Ovary (tissue), 9 donors: ENCODE data around the gene FLNB. TPM values are rescaled to one million over a fixed set of nuclear protein-coding genes. Genes with fewer than 3 reads are reported as not detected.
"Not testable (repeated sequence)": the region's sequence is repeated elsewhere in the genome, so short reads cannot be mapped to it uniquely, and the experiment has no call there.

ENCODE experiments used
- DNase-seq, 5 donors: peaks; one replicate each; pipeline ENCODE4 v3.0.0-alpha.2; 2019 to 2020
- H3K27ac ChIP-seq, 2 donors: fragments of 200-600 bp; one replicate each; pipeline versions ENCODE4 v1.5.1 to v1.8.0; 2019 to 2022
- H3K27me3 ChIP-seq: fragments of 200-600 bp; one replicate; pipeline ENCODE4 v1.8.0; 2022
- H3K36me3 ChIP-seq: fragments of 200-600 bp; sonication (generic); one replicate; pipeline ENCODE4 v1.5.1; 2019
- H3K4me1 ChIP-seq: one replicate; pipeline ENCODE4 v1.8.1; 2013; ENCODE audit warnings: mild to moderate bottlenecking, moderate library complexity; ENCODE audit not compliant: insufficient read depth
- H3K4me3 ChIP-seq: fragments of 200-600 bp; sonication (generic); one replicate; pipeline ENCODE4 v1.5.1; 2017
- H3K9me3 ChIP-seq, 2 donors: fragments of 200-600 bp in 1 of 2; sonication (generic) in 1 of 2; one replicate each; pipeline versions ENCODE4 v1.5.1 to v1.8.1; 2013 to 2019; ENCODE audit warnings: mild to moderate bottlenecking in 1 of 2, moderate library complexity in 1 of 2
- CTCF ChIP-seq, 3 donors: fragments of 450-650 bp in 2 of 3; fragments of 200-600 bp in 1 of 3; IDR thresholded peaks; one replicate each; pipeline versions ENCODE4 v1.5.1 to v1.8.0; 2016 to 2022; ENCODE audit warnings: antibody characterized with exemption in 3 of 3, mild to moderate bottlenecking in 1 of 3
- EP300 ChIP-seq: sonication (generic); formaldehyde crosslinking; IDR thresholded peaks from one replicate; pipeline ENCODE4 v1.6.1; 2017; ENCODE audit warnings: antibody characterized with exemption
- POLR2A ChIP-seq: fragments of 450-650 bp; IDR thresholded peaks from one replicate; pipeline ENCODE4 v1.6.1; 2017; ENCODE audit warnings: antibody characterized with exemption, mild to moderate bottlenecking, moderate library complexity
- WGBS, 3 donors: extraction: QIAGEN DNeasy Blood & Tissue Kit in 1 of 3; methylation state at CpG; one replicate each; pipeline versions ENCODE4 v1.1.5 to v1.1.7; 2013 to 2017; 5-methylcytosine and 5-hydroxymethylcytosine counted together
- intact Hi-C, 4 donors: fragments of 100-400 bp; cut with DNase I; formaldehyde crosslinking; loops; one replicate each; pipeline versions ENCODE4 v1.11.0 to v1.15.1; 2022 to 2023
- polyA plus RNA-seq, 2 donors: library from polyadenylated mRNA; stranded (reverse); fragments of 200-250 nt in 1 of 2; fragments of 350-450 nt in 1 of 2; fragmentation: Illumina TruSeq in 1 of 2; extraction: RNeasy Lipid Tissue Mini Kit (QIAGEN cat#74804) in 1 of 2; gene quantifications; one replicate each; pipeline ENCODE4 v1.2.3, GENCODE V29; 2013 to 2014
- total RNA-seq, 7 donors: library from RNA; depleted of rRNA in 2 of 7; stranded (reverse); fragments of >200 nt in 2 of 7; fragmentation: NEBNext Ultra II Directional in 3 of 7; extraction: Animal tissue kit (Norgen Biotek cat#: 25700) in 3 of 7; gene quantifications; one replicate each; pipeline versions ENCODE4 v1.1.0 to v1.2.4, GENCODE V29; 2016 to 2023
- donor health status: DM: no; HTN: no; CAD: no; lungs with moderate emphysema.
- donor health status: DM: no; HTN: no; CAD: no.
- donor health status: Bipolar disorder and iron deficiency.
- donor health status: DM: yes; HTN: yes; CAD: no.
- donor health status: DM: no; HTN: no; CAD: no.
- donor health status: DM: yes; HTN: yes; CAD: no.

The FLNB gene
- total and polyA plus RNA-seq, 9 donors = 51.9 to 190 (median 126) TPM

GRCh38 chr3:58198362-58198761, 190.1 kb downstream of the FLNB start:
- Histone ChIP-seq H3K4me3 (no peak overlapping the region), H3K36me3 (no peaks in the 10 kb centered on the region), H3K4me1 (peaks cover 4% of the 10 kb centered on the region), H3K9me3 (no peaks in the 10 kb centered on the region), H3K27me3 (no peaks in the 10 kb centered on the region), H3K27ac (peak overlapping the region in 1 of 2 donors; percentile 2)
- TF ChIP-seq EP300 = no peak
- intact Hi-C loops = loop anchor here in 1 of 4 donors (10.0 kb wide), 1 partner anchor 336 kb away; the partner anchor contains the start of gene ACOX2
- 77 to 81% (median 77%) methylated on average over 8 of the region's 8 CpGs for whole genome bisulfite sequencing, 3 donors
- peak in 1 of 5 donors; percentile 1 for DNase-seq

GRCh38 chr3:58198804-58199203, 190.6 kb downstream of the FLNB start:
- TF ChIP-seq CTCF (IDR thresholded peaks at IDR 0.05) (no peak), EP300 (no peak), POLR2A (no peak)
- no peak overlapping the region for H3K4me3 ChIP-seq
- H3K4me1 ChIP-seq = peaks cover 4% of the 10 kb centered on the region
- intact Hi-C loops = loop anchor here in 1 of 4 donors (10.0 kb wide), 1 partner anchor 336 kb away; the partner anchor contains the start of gene ACOX2
- no peak for DNase-seq
- H3K9me3 ChIP-seq = no peaks in the 10 kb centered on the region
- no peak overlapping the region for H3K27ac ChIP-seq
- no peaks in the 10 kb centered on the region for H3K27me3 ChIP-seq
- H3K36me3 ChIP-seq = no peaks in the 10 kb centered on the region

GRCh38 chr3:58200121-58200709, 192.0 kb downstream of the FLNB start:
- intact Hi-C loops = no loop called here
- no peaks in the 10 kb centered on the region for H3K9me3 ChIP-seq
- DNase-seq = no peak
- peaks cover 4% of the 10 kb centered on the region for H3K4me1 ChIP-seq
- H3K4me3 ChIP-seq = no peak overlapping the region
- H3K27ac ChIP-seq = no peak overlapping the region
- no peaks in the 10 kb centered on the region for H3K36me3 ChIP-seq
- no peaks in the 10 kb centered on the region for H3K27me3 ChIP-seq
- TF ChIP-seq POLR2A (no peak), EP300 (no peak), CTCF (IDR thresholded peaks at IDR 0.05) (no peak)

- no peaks in the 10 kb centered on the region for H3K36me3 ChIP-seq
- intact Hi-C loops = no loop called here
- 34 to 49% (median 36%) methylated on average over 11 of the region's 11 CpGs for WGBS, 3 donors
- H3K4me1 ChIP-seq = peaks cover 4% of the 10 kb centered on the region
- TF ChIP-seq CTCF (IDR thresholded peaks at IDR 0.05) (no peak), POLR2A (no peak), EP300 (no peak)
- H3K27ac ChIP-seq = no peak overlapping the region
- no peaks in the 10 kb centered on the region for H3K27me3 ChIP-seq
- no peak for DNase-seq
- no peak overlapping the region for H3K4me3 ChIP-seq
- no peaks in the 10 kb centered on the region for H3K9me3 ChIP-seq
Observed at GRCh38 chr3:58200846-58201355, 192.7 kb downstream of the FLNB start.

GRCh38 chr3:58201451-58201850, 193.2 kb downstream of the FLNB start:
- 51 to 55% (median 52%) methylated on average over 3 of the region's 3 CpGs for WGBS, 3 donors
- H3K27me3 ChIP-seq, DNase-seq, H3K27ac ChIP-seq, H3K36me3 ChIP-seq, H3K4me1 ChIP-seq, H3K9me3 ChIP-seq, intact Hi-C loops, H3K4me3 ChIP-seq: not testable (repeated sequence)
